Kasumi-1 (cell line): Measurements from ENCODE around the gene PLEKHA6.
"Not testable (repeated sequence)": the region's sequence is repeated elsewhere in the genome, so short reads cannot be mapped to it uniquely, and the experiment has no call there.

Source experiments
- DNase-seq, 2 experiments: peaks; one replicate each; lab custom pipeline; 2025; lab: John Stamatoyannopoulos, UW

Gene PLEKHA6

DNA sequence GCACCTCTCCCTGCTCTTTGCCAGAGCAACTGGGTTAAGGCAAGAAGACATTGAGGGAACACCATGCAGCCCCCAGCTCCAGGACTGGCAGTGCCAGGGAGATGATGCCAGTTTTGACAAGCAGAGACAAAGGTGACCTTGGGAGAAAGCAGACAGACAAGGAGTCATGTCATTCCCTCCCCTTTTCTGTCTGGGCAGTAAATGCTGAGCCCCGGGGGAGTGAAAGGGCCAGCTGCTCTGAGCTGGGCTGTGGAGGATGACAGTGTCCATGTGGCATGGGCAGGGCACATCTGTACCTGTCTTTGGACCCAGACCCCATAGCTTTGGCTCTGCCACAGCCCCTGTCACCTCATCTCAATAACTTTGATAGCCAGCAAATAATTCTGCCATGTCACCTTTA is 24.2 kb downstream of the PLEKHA6 start:
- no peak for DNase-seq

DNA sequence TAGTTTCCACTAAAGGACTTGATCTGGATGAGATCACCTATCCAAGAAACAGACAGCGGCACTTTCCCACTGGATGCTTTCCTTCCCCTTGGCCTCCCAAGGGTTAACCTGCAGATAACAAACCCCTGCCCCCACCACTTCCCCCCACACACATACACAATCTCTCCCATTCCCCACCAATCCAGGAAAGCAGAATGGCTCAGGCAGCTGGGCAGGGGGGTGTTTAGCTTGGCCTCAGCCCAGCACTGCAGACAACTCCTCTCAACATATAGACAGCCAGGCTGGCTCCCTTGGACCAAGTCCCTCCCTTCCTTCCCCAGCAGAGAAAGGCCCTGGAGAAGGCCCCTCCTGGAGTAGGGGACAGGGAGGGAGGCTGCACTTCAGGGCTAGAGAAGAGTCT is 24.6 kb downstream of the PLEKHA6 start:
- no peak for DNase-seq

DNA sequence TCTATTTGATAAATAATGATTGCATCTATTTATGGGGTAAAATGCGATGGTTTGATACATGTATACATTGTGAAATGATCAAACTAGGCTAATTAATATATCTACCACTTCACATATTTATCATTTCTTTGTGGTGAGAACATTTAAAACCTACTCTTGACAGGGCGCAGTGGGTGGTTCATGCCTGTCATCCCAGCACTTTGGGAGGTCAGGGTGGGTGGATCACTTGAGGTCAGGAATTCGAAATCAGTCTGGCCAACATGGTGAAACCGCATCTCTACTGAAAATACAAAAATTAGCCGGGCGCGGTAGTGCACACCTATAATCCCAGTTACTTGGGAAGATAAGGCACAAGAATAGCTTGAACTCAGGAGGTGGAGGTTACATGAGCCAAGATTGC is 25.3 kb downstream of the PLEKHA6 start:
- no peak for DNase-seq

DNA sequence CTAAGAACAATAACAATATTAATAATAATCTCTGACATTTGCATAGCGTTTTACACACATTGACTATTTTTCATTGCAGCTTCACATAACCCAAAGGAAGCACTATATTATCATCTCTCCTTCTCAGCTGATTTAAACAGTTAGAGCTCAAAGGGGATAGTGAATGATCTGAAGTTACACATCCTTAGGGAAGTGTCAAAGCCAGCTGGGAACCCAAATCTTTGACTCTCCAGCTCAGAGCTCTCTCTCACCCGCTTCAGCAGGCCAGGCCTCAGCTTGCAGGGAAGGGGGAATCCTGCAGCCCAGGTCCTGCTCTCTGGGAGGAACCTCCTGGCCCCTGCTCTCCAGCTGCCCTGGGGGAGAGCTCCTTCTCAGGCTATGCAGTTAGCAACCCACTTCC is 26.3 kb downstream of the PLEKHA6 start:
- DNase-seq = no peak

DNA sequence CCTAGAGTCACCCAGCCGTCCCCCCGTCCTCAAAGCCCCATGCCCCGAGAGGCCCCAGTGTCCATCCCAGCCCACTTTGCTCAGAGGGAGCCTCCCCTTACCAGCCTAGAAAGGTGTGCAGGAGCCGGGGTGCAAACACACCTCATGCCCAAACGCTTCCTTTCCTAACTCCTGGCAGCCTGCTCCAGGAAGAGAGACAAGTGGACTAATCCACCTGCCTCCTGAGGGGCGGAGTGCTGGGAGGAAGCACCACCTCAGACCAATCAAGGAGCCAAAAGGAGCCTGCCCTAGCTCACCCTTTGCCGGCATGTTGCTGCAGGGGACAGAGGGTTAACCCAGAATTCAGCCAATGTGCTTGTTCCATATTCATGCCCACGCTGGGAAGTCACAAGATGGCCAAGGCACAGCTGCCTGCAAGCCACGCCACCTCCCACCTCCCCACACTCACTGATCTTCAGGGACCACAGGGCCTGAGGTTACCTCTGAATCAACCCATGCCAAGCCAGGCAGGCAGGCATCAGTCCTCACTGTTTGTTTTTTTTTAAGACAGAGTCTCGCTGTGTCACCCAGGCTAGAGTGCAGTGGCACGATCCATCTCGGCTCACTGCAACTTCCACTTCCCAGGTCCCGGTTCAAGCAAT is 27.8 kb downstream of the PLEKHA6 start:
- DNase-seq = no peak

DNA sequence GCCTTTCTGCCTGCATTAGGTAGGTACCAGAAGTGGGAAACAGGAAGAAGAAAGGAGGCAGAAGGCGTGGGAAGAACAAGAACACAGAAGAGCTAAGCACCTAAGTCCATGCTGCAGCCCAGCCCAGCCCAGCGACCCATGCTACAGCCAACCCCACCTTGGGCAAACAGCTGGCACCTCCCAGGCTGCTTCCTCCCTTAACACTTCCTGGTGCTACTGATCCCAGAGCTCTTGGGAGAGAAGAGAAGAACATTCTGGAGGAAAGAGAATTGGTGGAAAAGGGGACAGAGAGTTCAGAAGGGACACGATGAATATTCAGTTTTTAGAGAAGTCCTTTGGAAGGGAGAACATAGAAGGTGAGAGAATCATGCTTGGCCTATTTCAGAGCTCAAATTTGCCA is 28.5 kb downstream of the PLEKHA6 start:
- no peak for DNase-seq

DNA sequence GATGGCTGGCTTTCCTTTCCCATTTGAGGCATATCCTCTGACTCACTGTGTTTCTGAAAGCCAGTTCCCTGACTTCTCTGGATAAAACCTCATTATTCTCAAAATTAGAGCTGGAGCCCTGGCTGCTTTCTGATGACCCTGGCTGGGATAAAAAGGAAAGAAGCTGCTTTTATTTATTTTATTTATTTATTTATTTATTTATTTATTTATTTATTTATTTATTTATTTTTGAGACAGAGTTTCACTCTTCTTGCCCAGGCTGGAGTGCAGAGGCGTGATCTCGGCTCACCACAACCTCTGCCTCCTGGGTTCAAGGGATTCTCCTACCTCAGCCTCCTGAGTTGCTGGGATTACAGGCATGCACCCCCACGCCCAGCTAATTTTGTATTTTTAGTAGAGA is 31.9 kb downstream of the PLEKHA6 start:
- DNase-seq = not testable (repeated sequence)

DNA sequence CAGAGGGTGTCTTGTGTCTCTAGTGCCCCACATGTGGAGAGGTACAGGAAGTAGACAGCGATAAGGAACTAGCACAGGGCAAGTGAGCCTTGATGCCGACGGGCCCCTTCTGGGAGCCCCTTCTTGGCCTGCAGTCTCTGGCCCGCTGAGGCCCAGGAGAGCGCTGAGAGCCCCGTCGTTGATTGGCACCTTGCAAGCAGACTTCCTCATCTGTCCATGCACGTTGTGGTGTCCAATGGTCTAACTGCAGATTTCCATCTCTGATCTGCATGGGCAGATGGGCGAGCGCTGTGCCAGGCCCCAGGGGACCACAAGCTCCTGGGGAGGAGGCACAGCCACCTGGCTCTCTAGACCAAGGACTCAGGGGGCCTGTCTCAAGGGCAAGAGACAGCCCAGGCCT is 32.4 kb downstream of the PLEKHA6 start:
- DNase-seq = no peak

DNA sequence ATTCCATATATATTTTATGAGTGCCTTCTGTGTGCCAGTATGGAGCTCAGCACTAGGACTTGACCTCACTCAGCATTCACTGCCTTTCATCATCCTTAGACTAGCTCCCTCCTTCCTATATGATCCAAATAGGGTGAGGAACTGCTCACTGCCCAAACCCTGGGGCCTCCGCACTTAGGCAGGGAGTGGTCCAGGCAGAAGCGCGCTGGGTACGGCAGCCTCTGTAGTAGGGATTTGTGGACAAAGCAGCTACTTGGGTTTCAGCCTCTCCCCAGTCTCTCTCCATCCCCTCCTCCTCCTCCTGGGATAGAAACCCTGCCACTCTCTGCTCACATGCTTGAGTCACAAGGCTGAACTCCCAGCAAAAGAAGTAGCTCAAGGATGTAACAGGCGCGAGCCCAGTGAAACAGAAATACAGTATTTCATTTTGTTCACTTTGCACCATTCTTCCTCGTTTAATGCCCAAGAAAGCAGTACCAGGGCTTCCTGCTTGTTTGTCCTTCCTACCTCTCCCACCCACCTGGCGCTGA is 32.9 kb downstream of the PLEKHA6 start:
- no peak for DNase-seq

DNA sequence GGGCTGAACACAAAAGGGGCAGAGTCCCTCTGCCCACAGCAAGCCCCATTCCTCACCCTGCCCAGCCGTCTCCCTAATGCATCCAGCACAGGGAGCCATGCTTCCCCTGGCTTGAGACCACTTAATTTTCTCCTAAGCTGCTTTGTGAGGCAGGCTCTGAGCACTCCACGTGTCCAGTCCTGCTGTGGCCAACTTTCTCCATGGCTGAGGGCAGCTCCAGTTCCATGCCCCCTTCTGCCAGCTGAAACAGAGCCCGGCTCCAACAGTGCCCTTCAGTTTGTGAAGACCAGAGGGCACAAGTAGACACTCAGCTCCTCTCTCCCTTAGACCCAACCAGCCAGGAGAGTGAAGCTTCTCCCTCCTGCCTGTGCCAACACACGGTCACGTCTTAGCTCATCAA is 33.8 kb downstream of the PLEKHA6 start:
- no peak for DNase-seq

DNA sequence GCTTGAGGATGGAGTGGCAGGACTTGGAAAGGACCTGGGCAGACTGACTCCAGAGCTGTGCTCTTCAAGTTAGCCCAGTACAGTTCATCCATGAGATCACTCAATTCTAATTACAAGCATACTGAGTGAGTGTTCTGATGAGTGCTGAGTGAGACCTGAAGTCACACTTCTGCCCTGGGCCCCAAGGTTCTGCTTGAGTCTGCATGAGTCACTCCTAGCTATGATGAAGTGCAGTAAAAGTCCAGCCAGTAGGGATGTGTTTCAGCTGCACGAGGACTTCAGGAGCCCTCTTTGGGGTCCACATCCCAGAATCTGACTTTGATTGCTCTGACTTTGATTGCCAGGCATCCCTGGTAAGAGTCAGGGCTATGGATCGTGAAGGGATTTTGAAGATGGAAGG is 35.8 kb downstream of the PLEKHA6 start:
- DNase-seq = no peak

DNA sequence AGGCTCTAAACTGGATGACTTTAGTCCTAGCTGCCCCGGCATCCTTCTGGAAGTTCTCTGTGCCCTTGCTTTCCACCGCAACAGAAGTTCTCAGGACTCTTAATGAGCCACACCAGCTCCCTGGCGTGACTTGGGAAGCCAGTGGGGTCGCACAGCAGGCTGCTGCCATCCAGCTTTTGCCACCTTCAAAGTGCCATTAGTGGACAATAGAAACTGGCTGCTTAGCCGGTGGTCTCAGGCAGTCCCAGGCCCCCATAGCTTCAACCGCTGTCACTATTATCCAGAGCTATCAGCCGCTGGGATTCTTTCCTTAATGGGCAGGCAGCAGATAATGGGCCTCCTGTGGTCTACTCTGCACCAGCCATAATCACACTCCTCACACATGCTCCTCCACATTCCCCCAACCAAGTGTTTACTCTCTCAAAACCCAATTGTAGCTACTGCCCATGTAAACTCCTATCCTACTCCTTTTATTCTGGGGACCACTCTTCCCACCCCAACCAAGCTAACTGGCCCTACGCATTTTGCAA is 37.3 kb downstream of the PLEKHA6 start:
- DNase-seq = no peak

DNA sequence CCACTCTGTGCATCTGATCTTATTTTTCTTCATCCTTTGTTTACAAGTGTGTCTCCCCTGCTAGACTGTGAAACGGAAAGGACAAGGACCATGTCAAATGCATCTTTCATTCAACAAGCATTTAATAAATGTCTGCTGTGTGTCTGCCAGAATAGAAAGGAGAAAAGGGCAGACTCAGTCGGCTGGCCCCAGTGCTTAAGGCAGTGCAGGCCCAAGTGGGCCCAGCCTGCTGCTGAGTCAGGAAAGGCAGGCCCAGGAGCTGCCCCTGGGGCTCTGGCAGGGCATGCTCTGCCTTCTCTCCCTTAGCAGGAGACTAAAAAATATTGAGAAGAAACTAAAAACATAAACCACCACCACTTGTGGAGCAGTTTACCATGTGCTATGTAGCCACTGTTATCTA is 38.1 kb downstream of the PLEKHA6 start:
- no peak for DNase-seq

DNA sequence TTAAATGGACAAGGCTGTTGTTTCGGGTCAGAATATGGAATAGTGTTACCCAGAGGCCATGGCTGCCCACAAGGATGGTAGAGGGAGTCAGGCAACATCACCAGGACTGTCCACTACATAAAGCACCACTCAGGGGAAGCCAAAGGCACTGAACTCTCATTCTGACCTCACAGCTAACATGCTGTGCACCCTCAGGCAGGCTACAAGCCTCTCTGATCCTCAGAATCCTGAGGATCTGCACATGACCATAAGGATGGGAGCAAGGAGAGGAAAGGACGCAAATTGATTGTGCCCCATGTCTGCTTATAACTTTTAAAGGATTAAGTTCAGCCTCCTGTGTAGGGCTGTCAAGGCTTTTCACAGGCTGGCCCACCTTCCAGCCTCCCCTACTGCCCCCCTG is 38.7 kb downstream of the PLEKHA6 start:
- DNase-seq = no peak

DNA sequence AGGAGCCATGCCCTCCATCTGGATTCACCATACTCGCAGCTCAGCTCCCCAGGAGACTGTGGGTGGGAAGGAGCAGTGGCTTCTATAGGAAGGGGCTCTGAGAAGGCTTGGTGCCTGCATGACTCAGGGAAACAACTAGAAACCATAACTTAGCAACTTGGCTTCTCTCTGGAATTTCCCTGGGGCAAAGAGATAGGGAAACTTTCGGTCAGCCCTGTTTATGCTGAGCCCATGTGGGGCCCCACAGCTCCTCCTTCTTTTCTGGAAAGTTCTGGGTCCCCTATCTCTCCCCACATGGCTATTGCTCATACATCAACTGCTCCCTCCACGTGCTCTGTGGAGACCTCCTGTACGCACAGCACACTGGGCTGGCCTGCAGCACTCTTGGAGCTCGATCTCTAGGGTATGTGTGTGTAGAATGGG is 39.3 kb downstream of the PLEKHA6 start:
- DNase-seq = no peak

DNA sequence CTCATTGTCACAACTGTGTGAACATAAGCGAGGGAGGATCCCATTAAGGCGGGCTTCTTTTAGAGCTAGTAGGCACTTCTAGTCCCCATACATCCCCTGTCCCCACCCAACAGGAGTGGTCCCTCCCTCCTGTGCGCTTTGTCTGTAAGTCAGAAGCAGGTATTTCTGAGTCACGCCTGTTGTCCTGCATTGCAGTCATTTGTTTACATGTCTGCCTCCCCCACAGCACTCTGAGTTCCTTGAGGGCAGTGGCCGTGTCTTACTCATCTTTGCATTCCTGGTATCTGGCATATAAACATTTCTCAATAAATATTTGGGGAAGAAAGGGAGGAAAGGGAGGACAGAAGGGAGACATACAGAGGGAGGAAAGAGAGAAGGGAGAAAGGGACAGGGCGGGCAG is 40.3 kb downstream of the PLEKHA6 start:
- no peak for DNase-seq

DNA sequence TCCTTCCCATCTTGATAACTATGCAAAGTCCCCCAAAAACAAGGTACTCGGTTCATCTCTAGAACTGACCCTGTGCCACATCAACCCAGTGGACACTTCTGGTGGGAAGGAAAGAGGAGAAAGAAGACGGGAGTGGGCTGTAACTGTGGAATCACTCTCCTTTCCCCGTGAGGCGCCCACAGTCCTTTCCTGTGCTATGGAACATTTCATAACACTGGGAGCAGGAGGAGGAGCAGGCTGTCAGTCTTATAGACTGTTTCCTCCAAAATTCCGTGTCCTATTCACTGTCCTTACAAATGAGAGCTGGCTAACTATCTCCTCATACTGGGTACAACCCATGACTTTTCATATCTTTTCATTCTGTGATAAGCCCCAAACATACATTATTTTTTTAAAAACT is 40.7 kb downstream of the PLEKHA6 start:
- DNase-seq = no peak

DNA sequence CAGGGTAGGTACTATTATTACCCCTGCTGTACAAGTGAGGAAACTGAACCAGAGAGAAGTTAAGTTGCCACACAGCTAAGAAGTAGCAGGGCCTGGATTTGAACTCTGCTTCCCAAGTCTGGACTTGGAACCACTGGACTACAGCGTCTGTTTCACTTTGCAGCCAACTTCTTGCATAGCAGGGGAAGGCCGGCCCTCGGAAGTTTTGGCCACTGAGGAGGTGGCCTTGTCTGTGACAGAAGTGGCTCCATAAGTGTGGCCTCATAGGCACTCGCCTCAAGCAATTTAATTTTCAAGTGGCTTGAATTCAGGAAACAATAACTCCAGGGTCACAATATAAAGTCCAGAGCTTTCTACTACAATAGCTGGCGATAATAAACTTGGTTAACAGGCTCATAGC is 41.4 kb downstream of the PLEKHA6 start:
- no peak for DNase-seq

DNA sequence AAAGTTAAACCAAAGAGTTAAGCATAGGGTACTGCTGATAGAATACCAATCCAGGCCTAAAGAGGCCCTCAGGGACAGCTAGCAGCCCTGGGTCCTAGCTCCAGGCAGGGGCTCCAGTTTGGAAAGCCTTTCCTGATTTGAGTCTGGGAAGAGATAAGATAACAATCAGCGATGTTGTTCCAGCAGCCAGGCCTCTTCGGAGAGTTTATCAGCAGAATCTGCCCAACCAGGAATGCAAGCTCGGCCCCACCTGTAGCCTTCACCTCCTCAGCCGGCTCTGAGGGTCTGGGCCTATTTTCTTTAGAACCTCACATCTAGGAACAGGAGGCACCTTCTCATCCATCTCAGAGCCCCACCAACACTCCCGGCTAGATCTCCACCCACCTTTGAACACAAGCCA is 42.6 kb downstream of the PLEKHA6 start:
- no peak for DNase-seq

DNA sequence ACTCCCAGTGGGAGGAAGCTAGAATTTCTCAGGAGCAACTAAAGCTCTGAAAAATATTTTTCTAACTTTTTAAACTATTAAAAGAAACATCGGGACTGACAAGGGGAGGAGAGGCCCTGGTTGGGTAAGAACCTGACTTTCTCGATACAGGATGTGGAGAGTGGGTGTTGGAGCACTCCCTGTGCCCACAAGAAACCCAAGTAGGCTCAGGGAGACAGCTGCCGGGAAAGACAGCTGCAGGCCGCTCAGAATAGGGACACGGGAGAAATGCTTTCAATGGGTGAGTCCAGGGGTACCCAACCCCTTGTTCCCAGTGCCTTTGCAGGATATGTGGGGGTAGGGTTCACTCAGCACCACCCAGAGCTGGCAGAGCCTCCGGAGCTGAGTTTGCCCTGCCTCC is 43.6 kb downstream of the PLEKHA6 start:
- no peak for DNase-seq

DNA sequence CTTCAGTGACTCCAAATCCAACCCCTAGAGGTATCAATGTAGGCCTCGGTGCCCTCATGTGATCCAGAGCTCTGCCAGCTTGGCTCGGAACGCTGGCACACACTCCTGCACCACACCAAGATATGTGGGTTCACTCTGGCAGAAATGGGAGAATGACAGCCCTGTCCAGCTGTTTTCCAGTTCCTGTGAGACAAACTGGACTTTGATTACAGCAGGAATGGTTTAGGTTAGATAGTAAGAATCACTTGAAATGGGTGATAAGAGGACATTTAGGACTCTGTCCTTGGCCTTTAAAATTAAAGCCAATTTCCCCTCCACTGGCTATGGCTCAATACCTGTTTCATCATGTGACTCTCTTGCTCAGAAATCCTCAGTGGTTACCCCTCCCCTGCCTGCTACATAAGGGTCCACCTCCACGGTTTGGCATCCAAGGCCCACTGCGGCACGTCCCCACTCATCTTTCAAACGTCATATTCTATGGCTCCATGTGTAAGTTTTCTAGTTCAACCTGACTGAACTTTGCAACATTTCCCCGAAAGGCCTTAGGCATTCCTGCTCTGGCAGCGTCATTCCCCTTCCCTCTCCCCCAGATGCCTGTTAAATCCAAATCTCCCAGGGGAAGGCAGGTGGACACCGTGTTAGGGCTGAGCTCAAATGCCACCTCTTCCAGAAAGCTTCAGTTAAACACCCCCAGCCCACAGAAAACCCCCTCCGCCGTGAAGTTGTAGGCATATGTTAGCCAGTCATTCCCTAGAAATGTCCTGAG is 44.7 kb downstream of the PLEKHA6 start:
- no peak for DNase-seq

DNA sequence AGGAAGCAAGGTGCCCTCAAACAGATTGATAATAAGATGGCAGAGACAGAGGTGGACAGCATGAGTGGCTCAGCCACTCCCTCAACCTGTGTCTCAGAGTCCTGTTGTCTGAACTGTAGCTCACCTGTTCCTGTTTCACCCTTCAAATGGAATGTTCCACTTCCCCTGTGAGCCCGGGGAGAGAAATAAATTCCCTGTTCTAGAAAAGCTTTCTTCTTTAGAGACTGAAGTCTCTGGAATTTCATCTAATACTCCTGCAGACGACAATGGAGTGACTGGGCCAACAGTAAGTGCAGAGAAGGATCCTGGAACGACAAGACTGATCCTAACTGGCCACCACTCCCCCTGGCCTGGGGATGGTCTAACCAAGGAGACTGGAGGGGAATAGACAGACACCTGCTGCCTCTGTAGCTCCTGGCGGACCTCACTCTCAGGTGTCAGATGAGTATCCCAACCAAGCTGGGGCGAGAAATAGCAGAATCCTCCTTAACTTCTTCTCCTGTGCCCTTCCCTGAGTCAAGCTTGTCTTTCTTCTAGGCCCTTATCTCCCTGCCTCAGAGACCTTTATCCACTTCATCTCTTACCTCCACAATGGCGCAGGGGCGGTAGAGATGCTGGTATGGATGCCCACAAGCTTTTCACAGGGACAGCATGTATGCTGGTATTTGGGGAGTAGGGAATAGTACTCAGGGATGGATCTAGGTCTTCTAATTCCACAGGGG is 45.4 kb downstream of the PLEKHA6 start:
- DNase-seq = no peak

DNA sequence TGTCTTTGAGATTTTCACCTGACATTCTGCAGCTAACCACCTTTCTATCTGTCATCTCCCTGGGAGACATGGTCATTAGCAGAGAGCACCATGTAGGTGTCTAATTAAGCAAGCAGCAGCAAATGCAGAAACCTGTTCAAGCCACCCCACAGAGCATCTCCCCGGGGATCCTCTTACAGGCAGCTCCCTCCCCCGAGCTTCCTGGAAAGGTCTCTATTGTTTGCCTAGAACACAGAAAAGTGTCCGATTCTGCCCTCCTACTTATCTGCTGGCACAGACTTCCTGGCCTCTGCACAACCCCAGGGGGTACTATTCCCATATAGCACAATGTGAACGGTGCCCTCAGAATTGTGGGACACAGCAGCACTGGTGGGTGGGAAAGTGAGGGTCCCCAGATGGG is 46.1 kb downstream of the PLEKHA6 start:
- no peak for DNase-seq
